Pons (tissue), 1 donor: Measurements from ENCODE around the gene NKD1.

ENCODE experiments used
- DNase-seq: peaks from one replicate; pipeline ENCODE4 v3.0.0-alpha.2; 2016; ENCODE audit warnings: low spot score

Gene NKD1

DNA sequence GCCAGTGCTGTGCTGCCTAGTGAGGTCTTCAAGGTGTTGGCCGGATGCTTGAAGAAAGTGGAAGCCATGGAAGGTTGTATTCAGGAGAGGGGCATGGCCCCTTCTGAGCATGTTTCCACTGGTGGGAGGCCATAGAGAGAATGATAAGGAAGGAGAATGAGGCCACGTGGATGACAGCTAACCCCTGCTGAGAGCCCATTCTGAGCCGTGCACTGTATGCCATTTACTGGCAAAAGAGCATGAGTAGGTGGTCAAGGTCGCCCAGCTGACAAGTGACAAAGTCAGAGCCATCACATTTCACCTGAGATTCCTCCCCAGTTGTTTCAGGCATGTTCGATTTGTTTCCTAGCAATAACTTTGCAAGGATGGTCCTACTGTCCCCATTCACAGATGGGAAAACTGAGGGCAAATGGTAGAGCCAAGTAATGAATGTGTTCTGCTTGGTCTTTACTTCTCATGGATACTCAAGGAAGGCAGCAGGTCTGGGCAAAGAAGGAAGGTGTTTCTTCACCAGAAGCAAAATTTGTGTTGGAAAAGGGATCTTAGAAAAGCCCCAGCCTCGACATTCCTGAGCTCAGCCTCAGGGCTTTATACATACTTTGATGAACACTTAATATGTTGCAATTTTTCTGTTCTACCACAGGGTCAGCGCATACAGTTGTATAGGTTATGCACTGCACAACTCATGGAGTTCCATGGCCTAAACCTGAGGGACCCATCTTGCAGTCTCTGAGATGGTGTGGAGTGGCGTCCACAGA, 10.5 kb upstream of the NKD1 start:
- no peak for DNase-seq

DNA sequence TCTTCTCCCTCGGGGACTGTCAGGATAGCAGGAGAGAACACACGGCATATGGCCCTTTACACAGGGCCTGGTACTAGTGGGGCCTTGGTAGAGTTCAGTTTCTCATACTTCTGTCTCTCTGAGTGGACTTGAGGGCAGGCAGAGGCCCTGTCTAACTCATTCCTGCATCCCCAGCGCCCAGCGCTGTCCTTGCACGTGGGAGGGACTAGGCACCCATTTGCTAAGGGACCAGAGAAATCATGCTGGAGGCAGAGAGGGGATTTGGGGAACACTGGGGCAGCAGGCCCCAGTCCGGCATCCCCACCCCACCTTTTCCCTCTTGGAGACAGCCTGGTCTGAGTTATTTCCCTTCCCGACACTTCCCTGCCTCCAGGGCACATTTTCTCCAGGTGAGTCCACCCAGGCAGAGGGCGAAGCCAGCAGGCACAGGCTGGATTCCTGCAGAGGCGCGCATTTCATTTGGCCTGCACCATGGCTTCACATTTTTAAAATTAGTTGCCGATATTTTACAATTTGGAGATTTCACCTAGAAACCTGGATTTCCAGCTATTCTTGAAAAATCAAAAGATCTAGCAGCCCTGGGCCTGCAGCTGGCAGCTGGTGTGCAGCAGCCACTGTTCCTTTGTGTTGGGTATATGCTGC, 9.7 kb upstream of the NKD1 start:
- no peak for DNase-seq

DNA sequence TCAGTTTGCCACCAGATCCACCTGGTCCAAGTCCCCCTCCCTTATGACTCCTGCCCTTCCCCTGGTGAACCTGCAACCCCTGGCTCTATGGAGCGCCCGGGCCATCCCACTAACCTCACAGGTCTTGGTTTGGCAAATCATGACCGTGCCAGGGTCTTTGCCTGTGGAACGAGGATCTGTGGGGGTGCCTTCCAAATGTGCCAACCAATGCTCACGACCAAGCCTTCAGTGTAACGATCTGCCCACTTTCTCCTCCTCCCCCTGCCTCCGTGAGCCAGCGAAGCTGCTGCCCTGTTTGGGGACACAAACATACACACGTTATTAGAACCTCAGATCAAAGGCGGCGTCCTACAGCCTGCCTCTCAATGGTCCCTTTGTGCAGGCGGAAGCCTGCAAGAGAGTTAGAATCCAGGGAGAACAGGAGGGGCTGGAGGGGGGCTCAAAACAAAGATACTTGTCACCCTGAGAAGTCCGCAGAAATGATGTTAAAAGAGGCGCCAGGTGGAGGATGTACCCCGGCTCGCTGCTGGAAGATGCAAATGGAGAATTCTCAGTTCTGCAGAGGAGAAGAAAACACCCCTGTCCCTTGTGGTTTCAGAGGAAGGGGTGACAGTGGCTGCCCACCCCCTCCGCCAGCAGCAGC, 9.0 kb upstream of the NKD1 start:
- DNase-seq, result peak; percentile 75

DNA sequence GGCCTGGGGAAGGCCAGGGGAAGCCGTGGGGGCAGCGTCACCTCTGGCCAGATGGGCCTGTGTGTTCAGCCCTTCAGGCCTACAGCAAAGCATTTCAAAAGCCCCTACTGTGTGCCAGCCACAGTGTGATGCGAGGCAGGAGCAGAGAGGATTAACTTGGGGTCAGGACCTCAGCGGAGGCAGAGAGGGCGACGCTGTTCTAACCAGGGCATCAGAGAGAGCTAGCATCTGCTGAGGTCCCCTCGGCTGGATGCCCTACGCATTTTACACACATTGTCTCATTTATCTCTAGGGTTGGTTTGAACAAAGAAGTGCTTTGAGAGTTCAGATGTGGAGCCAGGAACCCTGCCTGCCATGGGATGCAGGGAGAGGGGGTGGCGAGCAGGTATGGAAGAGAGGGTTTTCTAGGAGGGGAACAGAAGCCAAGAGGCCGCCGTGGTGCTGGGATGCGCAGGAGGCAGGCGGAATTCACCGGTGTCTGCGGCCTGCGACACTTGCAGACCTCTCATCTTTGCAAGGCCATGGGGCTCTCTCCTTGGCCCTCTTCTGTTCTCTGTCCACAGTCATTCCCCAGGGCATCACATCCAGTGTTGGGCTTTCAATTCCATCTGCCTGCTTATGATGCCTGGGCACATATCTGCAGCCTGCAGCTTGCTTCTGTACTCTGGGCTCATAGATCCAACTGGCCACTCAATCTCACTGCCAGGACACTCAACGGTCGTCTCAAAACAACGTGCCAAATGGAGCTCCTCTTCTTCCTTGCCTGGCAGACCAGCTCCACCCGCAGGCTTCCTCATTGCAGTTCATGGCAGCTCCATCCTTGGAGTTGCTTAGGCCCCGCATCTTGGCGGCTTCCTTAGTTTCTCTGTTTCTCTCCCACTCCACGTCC, 8.1 kb upstream of the NKD1 start:
- peak; percentile 90 for DNase-seq

DNA sequence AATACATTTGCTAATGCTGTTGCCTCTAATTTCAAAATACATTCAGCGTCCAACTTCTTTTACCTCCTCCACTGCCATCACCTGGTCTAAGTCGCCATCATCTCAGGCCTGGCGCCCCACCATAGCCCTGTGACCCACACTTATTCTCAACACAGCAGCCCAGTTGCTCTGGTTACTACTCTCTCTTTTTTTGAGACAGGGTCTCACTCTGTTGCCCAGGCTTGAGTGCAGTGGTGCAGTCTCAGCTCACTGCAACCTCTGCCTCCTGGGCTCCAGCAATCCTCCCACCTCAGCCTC, 7.5 kb upstream of the NKD1 start:
- no peak for DNase-seq

DNA sequence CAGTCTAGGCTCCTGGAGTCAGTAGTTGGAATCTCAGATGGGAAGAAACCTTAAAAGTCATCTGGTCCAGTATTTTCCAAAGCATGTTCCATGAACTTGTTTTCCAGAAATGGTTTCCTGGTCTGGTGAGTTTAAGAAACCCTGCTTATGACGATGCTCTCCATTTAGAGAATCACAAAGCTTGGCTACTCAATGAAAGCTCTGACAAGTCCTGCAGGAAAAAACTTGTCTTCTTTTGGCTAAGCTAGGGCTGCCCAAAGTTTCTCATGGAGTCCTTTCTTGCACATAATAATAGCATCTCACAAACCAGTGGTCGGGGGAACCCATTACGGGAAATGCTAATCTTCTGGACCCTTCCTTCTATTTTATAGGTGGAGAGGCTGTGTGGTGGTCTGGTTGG, 5.5 kb upstream of the NKD1 start:
- DNase-seq, result no peak

DNA sequence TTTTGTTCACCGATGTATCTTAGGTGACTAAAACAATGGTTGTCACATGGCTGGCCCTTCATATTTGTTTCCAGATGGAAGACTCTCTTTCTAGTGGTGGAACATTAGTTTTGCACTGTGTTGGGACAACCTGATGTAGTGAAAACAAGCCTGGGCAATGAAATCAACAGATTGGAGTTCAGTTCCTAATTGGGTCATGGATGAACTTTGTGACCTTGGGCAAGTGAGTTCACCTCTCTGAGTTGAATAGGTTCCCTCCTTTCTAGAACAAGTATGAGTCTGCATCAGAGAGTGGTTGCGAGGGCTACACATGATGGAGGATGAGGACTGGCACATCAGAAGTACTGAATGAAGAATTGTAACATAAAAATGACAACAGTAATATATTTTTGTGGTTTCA, 2.1 kb upstream of the NKD1 start:
- no peak for DNase-seq

DNA sequence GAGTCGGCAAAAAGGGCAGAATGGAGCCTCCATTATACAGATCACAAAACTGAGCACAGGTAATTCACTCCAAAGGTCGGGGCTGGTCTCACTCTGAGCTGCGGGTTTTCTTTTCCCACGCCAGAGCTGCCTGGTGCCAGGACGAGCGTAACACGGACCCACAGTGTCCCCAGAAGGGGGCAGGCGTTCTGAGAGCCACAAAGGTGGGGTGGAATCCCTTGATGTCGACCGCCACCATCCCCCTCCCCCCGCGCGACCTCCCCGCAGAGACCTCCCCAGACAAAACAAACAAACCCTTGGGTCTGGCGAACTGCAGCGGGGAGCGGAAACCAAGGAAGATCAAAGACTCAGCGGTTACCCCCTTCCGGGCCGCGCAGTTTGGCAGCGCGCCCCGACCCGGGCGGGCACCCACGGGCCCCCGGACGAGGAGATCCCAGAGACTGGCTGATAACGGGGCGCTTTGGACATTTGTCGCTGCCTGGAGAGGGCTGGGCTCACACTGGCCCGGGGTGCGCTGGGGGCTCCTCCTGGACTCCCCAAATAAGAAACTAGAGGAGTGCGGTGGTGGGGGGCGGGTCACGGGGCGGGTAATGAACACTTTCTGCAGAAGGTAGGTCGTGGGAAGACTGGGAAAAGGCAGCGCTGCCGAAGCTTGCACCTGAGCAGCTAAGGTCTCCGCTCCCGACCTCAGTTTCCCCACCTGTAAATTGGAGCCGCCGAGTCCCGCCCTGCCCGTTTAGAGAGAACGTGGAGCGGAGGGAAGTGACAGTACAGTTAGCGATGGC, 664 bp upstream of the NKD1 start:
- DNase-seq, result peak; percentile 32

DNA sequence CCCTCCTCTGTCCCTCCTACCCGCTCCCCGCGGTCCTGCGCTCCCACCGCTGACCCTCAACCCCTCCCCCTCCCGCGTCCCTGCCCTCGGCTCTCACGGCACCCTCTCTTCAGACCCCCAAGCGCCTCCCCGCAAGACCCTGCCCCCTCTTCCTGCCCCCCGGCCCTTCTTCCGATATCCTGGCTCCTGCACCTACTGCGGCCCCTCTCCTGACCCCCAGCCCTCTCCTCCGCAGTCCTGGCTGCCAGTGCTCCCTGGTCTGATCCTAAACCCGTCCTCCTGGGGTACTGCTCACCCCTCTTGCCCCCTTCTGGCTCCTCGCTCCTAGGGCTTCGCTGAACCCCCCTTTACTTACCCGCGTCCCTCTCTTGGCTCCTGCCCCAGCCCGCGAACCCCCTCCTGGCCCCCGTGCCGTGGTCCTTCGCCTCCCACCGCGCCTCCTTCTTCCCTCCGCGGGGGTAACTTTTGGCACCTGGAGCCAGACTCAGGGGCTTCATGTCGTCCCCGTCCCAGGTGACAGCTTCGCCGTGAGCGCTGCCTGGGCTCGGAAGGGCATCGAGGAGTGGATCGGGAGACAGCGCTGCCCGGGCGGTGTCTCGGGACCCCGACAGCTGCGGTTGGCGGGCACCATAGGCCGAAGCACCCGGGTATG, 839 bp downstream of the NKD1 start:
- no peak for DNase-seq

DNA sequence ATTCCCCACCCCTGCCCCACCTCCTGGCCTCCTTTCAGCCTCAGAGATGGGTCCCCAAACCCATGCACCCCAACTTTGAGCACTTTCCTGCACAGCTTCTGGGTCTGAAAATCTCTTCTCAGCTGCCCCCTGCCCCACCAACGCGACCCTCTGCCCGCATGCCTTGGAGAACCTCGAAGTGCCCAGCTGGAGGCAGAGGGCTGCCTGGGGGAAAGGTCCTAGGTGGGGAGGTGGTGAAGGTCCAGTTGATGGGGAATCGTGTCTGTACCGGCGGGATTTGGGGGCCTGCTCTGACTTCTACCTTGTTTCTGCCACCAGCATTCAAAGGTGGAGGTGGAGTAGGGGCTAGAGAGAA, 1.3 kb downstream of the NKD1 start:
- no peak for DNase-seq

DNA sequence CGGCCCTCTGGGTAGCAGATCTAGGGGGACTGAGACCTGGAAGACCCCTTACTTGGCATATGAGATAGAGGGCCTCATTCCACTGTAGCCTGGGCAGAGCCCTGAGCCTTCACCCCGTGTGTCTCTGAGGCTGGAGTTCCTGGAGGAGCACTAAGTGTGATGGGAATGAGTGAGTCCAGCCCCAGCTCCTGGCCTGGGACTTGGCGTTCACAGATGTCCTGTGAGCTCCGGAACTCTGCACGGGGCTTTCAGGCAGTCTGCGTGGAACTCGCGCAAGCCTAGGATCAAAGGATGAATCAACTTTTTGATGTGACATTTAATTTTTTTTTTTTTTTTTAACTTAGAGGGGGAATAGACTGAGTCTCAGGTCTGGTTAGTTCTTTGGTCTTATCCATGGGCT, 1.8 kb downstream of the NKD1 start:
- DNase-seq, result no peak

DNA sequence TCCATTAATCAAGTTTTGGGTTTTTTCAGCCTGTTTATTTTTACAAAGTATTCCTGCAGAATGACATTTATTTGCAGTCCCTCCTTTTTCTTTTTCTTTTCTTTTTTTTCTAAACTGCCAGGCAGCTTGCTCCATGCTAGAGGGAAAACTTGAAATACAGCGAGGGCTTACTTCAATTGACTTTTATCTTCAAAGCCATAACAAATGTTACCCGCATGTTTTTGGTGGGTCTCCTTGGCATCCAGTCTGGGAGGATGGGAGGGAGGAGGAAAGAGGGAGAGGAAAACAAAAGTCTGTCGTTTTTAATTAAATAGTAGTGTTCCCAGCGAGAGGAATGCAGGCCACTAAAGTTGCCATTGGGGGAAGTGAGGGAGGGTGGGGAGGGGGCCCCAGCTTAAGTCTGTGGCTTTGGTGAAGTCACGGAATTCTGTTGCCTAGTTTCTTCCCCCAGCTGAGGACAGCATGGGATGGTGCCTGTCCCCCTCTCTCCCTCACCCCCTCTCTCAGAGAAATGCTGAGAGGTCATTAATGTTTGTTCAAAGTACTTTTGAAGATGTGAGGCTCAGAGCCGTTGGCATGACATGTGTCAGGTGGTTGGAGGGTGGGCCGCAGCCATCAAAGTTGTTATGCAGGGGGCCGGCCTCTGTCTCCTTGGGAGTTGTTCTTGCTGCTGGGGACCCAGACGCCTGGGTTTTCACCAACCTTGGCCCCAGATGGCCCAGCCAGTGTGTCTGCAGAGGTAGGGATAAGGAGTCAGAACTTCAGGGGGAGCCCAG, 2.9 kb downstream of the NKD1 start:
- no peak for DNase-seq

DNA sequence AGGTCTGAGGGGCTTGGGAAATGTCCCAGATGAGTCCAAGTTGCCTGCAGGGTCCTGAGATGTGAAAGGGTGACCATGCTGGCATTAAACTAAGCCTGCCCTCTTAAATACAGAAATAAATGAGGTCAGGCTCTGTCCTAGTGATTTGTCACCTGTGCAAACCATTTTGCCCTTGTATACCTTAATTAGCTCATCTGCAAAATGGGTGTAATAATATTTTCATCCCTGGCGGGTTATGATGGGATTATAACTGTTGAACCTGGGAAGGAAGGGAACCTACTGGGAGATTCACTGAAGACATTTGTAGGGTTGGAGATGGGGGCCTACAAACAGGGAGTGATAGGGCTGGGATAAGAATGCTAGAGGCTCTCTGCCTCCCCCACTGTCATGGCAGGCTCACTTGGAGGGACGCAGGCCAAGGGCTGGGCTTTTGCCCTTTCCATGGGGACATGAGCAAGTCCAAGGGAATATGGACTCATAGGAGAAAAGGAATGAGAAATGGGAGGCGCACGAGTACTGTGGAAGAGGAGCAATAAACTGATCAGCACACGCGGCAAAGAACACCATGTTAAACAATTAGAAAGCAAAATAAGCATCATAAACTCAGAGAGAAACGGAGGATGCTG, 4.4 kb downstream of the NKD1 start:
- no peak for DNase-seq

DNA sequence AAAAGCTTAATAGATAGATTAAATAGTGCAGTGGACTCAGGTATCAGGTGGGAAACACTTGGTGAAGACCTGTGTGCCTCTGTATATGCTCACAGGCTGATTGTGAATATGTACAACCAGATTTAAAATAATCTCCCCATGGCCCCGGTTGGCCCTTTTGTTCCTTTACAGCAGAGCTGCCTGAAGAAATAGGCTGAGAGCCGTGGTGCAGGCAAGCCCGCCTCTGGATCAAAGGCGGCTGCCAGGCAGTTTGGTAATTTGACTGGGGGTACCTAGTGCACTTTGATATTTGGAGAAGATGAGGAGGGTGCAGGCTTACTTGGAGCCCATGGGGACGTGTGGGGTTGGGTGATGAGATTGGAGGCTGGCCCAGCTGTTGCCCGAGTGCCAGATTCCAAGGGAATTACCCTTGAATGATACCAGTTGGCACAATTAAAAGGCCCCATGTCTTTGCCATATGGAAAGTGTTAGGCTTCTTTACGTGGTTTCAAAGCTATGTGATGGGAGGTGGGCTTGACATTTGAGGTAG, 5.0 kb downstream of the NKD1 start:
- no peak for DNase-seq

DNA sequence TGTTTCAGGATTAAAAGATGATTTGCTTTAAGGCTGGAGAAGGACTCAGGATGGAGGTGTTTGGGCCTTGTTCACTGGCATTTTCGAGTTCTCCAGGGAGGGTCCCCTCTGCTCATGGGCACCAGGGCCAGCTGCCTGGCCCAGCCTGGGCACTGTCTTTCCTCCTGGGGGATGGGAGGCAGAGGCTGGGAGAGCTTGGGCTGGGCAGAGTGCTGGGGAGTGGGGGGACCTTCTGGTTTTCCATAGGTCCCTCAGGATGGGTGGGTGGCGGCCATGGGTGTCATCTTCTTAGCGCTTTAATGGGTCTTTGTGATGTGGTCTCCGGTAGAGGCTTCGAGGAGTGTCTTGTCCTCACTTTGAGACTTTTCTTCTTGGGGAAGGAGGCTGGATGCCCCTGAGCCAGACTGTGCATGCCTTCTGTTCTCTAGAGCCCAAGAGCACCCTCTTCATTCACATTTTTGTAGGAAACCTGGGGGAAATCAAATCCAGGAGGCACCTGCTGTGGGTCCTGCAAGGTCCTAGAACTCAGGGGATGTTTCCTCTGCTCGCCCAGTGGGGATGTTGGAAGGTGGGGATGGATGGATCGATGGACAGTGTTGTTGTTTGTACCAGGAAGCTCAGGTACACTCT, 5.7 kb downstream of the NKD1 start:
- no peak for DNase-seq

DNA sequence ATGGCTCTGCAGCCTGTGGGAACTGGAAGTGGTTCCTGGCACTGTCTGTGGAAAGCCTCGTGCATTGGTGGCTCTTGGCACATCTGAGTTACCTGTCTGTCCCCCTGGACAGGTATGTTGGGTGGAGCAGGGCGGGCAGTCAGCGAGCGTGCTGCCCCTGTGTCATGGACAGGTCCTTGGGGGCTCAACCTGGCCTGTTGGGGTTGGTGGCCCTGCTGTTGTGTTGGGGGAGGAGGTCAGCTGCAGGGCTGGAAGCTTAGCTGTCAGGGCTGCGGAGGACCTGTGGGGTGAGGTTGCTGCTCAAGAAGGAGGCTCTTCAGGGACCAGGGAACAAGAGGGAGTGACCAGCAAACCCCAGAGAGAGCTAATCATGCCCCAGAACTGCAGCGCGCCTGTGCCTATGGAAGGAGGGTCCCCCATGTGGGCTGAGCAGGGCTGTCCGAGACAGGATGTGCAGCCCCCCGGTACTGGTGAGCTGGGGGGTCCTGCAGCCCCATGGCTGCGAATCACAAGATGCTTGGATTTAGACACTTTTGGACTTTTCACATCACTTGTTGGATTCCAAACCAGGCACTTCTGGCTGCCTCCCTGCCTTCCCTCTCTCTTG, 7.2 kb downstream of the NKD1 start:
- no peak for DNase-seq

DNA sequence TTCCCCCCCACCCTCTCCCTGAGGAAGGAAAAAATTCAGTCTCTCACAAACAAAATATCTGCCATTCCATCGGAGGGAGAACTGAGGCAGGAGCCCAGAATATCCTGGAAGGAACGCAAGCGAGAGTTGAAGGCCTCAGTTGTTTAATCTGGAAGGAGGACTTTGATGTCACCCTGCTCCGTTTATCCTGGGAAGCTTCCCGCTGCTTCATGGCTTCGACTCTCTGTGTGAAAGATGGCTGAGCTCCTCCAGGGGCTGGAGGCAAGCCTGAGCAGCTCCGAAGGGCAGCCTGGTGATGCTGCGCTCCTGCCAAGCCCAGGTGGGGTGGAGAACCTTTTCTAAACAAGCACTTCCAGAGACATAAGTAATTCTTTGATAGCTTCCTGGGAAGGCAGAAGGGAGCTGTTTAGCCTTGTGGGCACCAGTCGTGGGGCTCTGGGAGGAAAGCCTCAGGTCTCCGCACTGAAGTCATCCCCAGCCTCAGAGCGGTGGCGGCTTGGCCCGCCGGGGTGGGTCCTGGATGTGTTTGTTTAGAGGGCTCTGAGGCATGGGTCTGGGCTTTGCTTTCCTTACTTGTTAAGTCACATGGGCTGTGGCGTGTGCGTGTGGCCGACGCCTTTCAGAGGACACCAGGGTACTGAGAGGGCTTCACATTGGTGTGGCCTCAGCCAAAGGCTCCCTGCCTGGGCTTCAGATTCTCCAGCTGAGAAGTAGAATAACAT, 7.9 kb downstream of the NKD1 start:
- DNase-seq, result no peak

DNA sequence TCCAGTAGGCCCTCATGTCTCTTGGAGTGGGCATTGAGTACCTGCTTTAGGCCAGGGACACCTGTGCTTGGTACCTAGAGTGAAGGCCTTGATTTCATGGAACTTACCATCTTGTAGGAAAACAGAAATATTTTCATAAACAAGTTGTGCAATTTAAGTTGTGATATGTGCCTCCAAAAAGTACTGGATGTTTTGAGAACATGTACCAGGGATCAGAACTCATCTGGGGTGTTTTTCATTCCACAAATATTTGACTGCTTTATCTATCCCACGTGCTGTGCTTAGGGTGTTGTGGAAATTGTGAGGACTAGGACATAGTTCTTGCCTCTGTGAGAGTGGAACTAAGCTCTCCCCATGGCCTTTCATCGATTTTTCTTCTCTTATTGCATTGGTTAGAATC, 8.8 kb downstream of the NKD1 start:
- no peak for DNase-seq
